Upper lobe of left lung (tissue), 6 donors: Measurements from ENCODE around the gene RIMBP2. TPM values are rescaled to one million over a fixed set of nuclear protein-coding genes. Genes with fewer than 3 reads are reported as not detected.

Source experiments
- total RNA-seq, 6 donors: library from RNA; depleted of rRNA in 4 of 6; stranded (reverse); fragments of >200 nt in 4 of 6; gene quantifications; one replicate each; pipeline versions ENCODE4 v1.1.0 to v1.2.1, GENCODE V29; 2016 to 2021
- donor health status: DM: no; HTN: no; CAD: no; lungs with moderate emphysema.
- donor health status: DM: no; HTN: yes; CAD: no; lungs with severe emphysema.

RIMBP2 gene
- total RNA-seq, 6 donors from 2014 or later: 0.23 to 3.9 (median 0.44) TPM; not detected in 1

Other genes starting within 250 kb of the RIMBP2 start
- gene STX2, start 123.0 kb upstream of the RIMBP2 start, total RNA-seq: 100 to 1,000 TPM in 1 of 6 donors, 10 to 100 TPM in 5; 12.4 to 113 (median 27.0) TPM
- 100 to 1,000 TPM in 5 of 6 donors, 10 to 100 TPM in 1; 75.4 to 406 (median 188) TPM for gene RAN, start 155.8 kb upstream of the RIMBP2 start, total RNA-seq
- 100 to 1,000 TPM in 2 of 6 donors, 10 to 100 TPM in 4; 84.2 to 124 (median 94.7) TPM for gene ADGRD1, start 237.6 kb upstream of the RIMBP2 start, total RNA-seq